NCI-H1930 (cell line): ENCODE data around the gene LCN10.
"Not testable (repeated sequence)": the region's sequence is repeated elsewhere in the genome, so short reads cannot be mapped to it uniquely, and the experiment has no call there.

ENCODE experiments used
- DNase-seq, 2 experiments: peaks; one replicate each; lab custom pipeline; 2025; lab: John Stamatoyannopoulos, UW

LCN10 gene

GRCh38 chr9:136720251-136720897 is 22.4 kb downstream of the LCN10 start:
- DNase-seq = no peak

DNA sequence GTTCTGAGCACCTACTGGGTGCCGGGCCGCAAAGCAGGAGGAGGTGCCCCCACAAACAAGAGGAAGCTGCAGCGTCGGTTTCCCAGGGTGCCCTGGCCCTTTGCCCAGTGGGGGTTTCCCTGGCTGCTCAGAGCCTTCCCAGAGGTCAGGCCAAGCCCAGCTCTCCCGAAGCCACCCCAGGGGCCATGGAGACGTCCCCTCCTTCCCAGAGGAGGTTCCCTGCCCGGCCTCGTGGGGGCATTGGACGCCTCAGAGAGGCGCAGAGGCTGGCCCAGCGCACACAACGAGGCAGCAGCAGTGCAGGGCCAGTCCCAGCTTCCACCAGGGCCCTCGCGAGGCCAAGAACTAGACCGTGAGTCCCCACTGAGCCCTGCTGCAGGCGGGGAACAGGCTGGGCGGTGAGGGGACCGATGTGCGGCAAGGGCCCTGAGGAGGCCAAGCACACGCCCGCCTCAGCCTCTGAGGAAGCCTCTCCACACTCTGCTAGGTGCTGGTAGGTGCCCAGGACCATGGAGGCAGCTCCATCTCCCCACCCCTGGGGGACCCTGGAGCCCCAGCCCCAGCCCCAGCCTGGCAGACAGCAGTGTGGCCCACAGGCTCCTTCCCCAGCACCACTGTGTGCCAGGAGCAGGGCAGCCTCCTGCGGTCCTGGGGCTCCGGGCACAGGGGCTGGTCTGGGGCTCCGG is 23.4 kb downstream of the LCN10 start:
- DNase-seq = no peak

DNA sequence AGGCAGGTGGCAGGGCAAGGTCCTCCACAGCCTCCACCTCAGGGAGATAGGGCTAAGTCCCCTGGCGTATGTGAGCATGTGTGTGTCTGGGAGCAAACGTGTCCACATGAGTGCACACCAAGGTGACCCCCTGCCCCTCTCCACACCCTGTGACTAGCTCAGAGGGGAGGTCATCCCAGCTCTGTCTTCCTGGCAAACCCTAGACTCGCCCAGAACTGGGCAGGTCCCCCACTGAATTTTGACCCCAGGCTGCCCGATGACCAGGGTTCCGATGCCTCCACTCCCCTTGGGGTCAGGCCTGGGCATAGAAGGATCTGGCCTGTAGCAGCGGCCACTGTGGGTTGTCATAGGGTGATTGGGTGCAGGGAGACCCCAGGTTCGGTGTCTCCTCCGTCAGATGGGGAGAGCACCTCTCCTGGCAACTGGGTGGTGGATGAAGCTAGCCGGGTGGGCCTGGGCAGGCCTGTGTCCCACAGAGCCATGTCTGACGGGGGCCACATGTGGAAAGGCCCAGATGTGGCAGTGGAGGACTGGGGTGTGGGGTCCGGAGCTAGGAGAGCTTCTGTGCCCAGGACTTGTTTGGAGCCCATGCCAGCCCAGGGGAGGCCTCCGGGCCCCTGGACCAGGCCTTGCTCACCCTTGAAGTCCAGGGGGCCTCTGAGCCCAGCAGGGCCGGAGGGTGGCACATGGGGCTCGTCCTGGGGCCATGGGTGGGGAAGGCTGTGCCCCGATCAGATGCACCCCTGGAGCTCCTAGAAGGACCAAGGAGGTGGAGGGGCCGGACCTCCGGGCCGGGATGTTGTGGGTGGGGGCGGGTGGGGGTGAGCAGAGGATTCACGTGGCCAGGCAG is 24.2 kb downstream of the LCN10 start:
- DNase-seq = no peak

- DNase-seq = no peak
Measured at GRCh38 chr9:136717399-136717798, 25.3 kb downstream of the LCN10 start.

DNA sequence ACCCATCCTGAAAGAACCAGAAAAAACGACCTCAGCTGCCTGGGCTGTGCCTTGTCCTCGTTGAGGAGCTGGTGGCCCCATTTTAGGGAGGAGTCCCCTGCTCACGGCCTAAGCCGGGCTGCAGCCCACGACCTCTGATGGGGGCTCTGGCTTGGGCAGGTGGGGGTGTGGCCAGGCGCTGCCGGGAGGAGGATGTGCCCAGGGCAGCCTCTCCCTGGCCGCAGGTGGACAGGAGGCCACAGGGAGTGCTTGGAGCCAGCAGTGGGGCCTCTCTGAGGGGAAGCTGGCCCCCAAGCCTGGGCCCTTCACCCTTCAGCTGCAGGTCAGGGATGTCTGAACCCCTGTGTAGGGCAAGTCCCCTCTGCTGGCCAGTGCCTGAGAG is 27.9 kb downstream of the LCN10 start:
- no peak for DNase-seq

- no peak for DNase-seq
Measured at GRCh38 chr9:136714096-136714892, 28.4 kb downstream of the LCN10 start.

DNA sequence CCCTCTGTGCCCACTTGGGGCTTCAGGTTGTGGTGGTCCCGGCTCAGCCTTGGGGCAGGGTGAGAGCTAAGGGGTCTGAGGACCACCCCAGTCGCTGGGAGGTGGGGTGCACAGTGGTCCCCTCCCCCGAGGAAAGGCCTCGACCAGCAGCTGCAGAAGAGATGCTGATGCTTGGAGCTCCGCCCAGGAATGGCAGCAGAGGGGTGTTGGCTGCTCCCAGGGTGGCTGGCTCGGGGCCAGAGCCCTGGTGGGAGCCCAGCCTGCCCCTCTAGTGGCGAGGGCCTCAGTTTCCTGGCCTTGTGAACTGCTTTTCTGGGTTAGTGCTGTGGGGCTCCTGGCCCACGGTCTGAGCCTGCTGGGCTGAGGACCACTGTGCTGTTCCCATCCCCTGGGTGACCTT is 29.2 kb downstream of the LCN10 start:
- no peak for DNase-seq

GRCh38 chr9:136712690-136713544 is 29.8 kb downstream of the LCN10 start:
- no peak for DNase-seq

GRCh38 chr9:136711751-136712689 is 30.7 kb downstream of the LCN10 start, which contains the start of gene DIPK1B:
Gene DIPK1B (plus strand): TSS chr9:136712572. CDS start chr9:136712666, 94 bp downstream.
- DNase-seq = peak; percentile 53 to 65

GRCh38 chr9:136711219-136711648 is 31.5 kb downstream of the LCN10 start:
- DNase-seq = not testable (repeated sequence)

DNA sequence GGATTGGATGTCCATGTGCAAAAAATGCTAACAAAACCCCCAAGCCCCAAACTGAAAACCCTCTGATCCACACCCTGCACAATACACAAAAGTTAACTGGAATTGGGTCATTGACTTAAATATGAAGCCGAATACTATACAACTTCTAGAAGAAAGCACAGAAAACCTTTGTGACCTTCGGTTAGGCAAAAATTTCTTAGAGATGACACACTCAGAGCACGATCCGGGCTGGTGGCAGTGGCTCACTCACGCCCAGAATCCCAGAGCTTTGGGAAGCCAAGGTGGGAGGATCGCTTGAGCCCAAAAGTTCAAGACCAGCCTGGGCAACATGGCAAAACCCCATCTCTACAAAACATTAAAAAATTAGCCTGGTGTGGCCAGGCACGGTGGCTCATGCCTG is 32.2 kb downstream of the LCN10 start:
- DNase-seq = no peak

DNA sequence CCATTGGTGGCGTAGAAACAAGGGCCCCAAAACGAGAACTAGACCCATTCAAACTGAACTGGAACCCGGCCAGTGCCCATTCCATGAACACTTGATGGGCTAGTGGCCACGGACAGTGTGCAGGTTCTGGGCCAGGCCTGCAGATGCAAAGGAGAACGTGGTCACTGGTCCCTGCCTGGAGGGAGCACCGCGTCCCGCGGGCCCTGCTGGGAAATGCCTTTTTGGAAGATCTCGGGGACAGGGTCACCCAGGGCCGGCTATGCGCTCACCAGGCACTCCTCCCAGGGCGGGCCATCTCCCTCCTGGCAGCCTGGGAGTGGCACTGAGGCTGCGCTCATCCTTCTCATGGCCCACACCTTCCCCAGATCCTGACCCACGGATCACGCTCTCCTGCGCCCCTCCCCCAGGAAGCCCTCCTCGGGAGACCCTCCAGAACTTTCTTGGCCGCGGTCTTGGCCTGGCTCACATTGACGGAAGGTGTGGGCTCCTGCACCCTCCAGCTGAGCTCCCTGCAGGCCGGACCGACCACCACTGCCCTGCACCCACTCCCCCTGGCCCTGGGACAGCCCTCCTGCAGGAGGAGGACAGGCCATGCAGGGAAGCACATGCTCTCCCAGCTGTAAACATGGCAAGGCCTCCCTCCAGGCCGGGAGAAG is 33.2 kb downstream of the LCN10 start:
- DNase-seq = no peak

GRCh38 chr9:136707849-136708517 is 34.8 kb downstream of the LCN10 start:
- no peak for DNase-seq

GRCh38 chr9:136707011-136707410 is 35.7 kb downstream of the LCN10 start:
- DNase-seq = no peak

- DNase-seq = no peak
Measured at GRCh38 chr9:136705564-136705963, 37.2 kb downstream of the LCN10 start.

- DNase-seq = not testable (repeated sequence)
Measured at GRCh38 chr9:136704741-136705140, 38.0 kb downstream of the LCN10 start.

- DNase-seq = no peak
Measured at GRCh38 chr9:136703276-136703860, 39.4 kb downstream of the LCN10 start.

GRCh38 chr9:136701668-136702053 is 41.1 kb downstream of the LCN10 start:
- DNase-seq = no peak
